EH (cell line): Measurements from ENCODE around the gene STX1B.
"Not testable (repeated sequence)": the region's sequence is repeated elsewhere in the genome, so short reads cannot be mapped to it uniquely, and the experiment has no call there.

Source experiments
- DNase-seq: peaks from one replicate; pipeline ENCODE4 v3.0.0-alpha.2; 2015; ENCODE audit warnings: low read depth

STX1B gene

GRCh38 chr16:30951750-30952149 is 58.7 kb downstream of the STX1B start:
- DNase-seq, result peak; percentile 54

GRCh38 chr16:30951193-30951592 is 59.2 kb downstream of the STX1B start:
- DNase-seq, result no peak

- DNase-seq, result no peak
These were observed 59.8 kb downstream of the STX1B start for GRCh38 chr16:30950516-30951065.

DNA sequence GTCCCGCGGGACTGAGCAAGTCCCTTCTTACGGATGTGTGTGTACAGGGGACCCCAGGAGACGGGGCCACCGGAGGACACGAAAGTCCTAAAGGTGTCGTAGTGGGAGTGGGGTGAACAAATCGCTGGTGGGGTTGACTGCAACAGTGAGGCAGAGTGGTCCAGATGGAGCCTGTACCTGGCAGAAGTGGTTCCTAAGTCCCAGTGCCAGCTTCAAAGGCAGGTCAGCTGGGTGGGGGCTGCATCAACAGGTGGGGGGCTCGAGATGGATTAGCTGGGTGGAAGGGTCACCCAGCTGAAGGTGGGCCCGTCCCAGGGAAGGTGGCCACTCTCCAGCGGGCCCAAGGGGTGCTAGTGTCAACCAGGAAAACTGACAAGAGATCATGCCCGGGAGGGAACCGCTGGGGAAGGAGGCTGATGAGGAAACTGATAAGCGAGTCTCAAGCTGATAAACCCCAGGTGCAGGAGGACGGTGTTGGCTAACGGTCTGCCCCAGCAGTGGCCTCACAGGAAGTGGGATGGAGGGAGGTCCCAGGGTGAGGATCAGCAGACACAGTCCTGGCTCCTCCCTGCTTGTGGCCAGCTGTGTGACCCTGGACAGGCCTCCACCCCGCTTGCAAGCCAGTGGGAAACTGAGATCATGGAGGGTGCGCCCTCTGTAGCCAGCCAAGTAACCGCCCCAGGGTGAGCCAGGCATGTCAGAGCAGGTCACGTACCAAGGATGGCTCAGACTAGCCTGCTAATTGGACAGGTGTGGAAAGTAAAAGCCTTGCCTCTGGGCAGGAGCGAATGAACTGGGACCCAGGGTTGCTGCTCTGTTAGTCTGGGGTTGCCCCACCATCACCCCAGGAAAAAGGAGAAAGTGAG is 60.6 kb downstream of the STX1B start:
- DNase-seq, result peak; percentile 86

DNA sequence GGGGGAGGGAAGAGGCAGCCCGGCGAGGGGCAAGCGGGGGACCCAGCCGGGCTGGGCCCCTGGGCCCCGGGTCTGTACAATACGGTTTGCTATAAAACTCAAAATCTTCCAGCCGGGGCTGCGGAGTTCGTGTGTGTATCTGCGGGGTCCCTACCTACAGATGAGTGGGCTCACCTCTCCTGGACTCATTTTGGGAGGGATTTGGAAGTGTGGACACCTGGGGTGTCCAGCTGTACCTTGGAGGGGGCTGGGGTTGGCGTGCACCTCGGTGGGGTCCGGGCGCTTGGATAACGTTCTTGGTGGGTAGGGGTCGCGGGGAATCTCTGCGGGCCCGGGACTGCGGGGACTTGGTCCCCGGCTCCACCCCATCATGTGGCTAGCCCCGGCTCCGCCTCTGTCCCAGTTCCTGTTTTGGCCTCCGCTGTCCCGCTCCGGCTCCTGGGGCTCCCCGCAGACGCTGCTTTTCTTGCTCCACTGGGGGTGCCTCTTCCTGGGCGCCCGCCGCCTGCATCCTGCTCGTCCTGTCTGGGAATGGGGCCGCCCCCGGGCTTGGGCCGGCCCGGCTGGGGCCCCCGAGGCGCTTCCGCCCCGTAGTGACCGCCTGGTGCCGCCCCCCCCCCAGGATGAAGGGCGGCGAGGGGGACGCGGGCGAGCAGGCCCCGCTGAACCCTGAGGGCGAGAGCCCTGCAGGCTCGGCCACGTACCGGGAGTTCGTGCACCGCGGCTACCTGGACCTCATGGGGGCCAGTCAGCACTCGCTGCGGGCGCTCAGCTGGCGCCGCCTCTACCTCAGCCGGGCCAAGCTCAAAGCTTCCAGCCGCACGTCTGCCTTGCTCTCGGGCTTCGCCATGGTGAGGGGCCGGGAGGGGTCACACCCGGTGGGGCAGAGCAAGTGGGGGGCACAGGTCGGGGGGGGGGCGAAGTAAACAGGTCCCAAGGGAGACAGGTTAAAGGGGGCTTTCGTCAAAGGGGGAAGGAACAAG is 61.5 kb downstream of the STX1B start, which contains the start of gene ORAI3:
TSS of gene ORAI3 (plus strand) at position 402 of the 983 bp plus-strand sequence. CDS start at position 624, 222 bp downstream.
- DNase-seq, result peak; percentile 74

DNA sequence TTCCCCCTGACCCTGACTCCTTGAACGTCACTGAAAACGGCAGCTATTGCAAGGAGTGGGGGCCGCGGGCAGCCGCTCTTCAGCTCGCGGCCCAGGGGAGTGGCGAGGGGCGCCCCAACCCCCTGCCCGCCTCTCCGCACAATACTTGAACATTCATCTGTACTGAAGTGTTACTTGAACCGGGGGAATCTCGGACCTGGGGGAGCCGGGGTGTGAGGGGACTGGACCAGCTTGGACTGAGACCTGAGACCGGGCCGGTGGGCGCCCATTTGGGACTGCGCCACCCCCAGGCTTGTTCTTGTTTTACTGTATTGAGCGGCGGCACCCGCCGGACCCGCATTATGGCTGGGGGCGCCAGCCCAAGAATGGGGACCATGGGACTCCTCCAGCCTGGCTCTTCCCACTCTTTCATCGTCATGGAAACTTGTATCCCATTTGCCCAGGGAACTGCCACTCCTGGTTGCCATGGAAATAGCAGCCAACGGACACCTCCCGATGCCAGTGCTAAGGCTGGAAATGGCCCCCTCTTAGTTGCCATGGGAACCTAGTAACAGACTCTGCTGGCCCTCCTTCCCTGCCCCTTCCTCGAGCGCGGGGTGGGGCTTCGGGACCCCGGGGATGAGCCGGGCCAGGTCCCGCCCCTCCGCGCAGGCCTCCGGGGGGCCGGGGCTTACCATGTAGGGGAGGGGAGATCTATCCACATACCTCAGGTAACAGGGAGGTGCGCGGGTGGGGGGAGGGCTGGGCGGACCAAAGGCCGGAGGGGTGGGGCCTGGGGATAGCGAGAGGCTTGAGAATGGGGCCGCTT is 62.4 kb downstream of the STX1B start:
- peak; percentile 98 for DNase-seq

GRCh38 chr16:30947541-30947858 is 62.9 kb downstream of the STX1B start:
- no peak for DNase-seq

GRCh38 chr16:30946671-30947540 is 63.5 kb downstream of the STX1B start:
- DNase-seq, result no peak

DNA sequence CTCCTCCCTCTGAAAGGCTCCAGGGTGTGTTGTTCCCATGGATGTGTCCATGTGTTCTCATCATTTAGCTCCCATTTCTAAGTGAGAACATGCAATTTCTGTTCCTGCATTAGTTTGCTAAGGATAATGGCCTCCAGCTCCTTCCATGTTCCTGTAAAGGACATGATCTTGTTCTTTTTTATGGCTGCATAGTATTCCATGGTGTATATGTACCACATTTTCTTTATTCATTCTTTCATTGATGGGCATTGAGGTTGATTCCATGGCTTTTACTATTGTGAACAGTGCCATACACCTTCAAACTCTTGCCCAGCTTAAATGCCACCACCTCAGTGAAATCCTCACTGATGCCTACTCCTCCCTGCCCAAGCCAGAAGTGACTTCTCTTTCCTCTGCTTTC is 66.1 kb downstream of the STX1B start:
- DNase-seq, result no peak

GRCh38 chr16:30942426-30942806 is 68.0 kb downstream of the STX1B start:
- DNase-seq, result no peak

- DNase-seq, result peak; percentile 79
These were observed 68.6 kb downstream of the STX1B start for GRCh38 chr16:30941600-30942425.

- not testable (repeated sequence) for DNase-seq
These were observed 70.9 kb downstream of the STX1B start for GRCh38 chr16:30939571-30939970.
